H1 (cell line): ENCODE results near the gene ELMO1. TPM values are rescaled to one million over a fixed set of nuclear protein-coding genes. Genes with fewer than 3 reads are reported as not detected.

Source experiments
- CHD1 ChIP-seq: IDR thresholded peaks from 2 replicates; pipeline ENCODE4 v1.6.1; 2012; ENCODE audit warnings: low read depth, low read length, improper control_type of control experiment
- CTBP2 ChIP-seq: IDR thresholded peaks from 2 replicates; pipeline ENCODE4 v1.7.0; 2011; ENCODE audit warnings: borderline replicate concordance, mild to moderate bottlenecking, moderate library complexity, mixed read lengths, low read length; ENCODE audit not compliant: insufficient read depth, insufficient read length
- polyA plus RNA-seq, 7 experiments: library from polyadenylated mRNA; depleted of rRNA in 3 of 7; stranded (reverse) in 5 of 7; unstranded in 2 of 7; fragments of >200 nt in 5 of 7; fragments of 200-250 nt in 2 of 7; gene quantifications; 1 replicate in 5 of 7; 2 replicates in 1 of 7; 4 replicates in 1 of 7; pipeline versions ENCODE4 v1.2.1 to v1.2.3, GENCODE V29; 2011 to 2013; ENCODE audit warnings: missing spikeins in 2 of 7, mixed read lengths in 2 of 7
- total RNA-seq: library from RNA; stranded (reverse); fragmentation: NEBNext Ultra II Directional; extraction: Animal tissue kit (Norgen Biotek cat#: 25700); gene quantifications from 2 replicates; pipeline ENCODE4 v1.2.1, GENCODE V29; 2021
- TF ChIP-seq, protein P1 (sequence below): IDR thresholded peaks from 2 replicates; pipeline ENCODE4 v1.6.1; 2011; ENCODE audit warnings: low read depth, mild to moderate bottlenecking, low read length; ENCODE audit not compliant: insufficient read depth

The ELMO1 gene
- total and polyA plus RNA-seq, 2 of the 8 experiments (the other 6 are each of a cell fraction or from before 2014, with no cell fraction given): 18.4 to 21.0 TPM

DNA sequence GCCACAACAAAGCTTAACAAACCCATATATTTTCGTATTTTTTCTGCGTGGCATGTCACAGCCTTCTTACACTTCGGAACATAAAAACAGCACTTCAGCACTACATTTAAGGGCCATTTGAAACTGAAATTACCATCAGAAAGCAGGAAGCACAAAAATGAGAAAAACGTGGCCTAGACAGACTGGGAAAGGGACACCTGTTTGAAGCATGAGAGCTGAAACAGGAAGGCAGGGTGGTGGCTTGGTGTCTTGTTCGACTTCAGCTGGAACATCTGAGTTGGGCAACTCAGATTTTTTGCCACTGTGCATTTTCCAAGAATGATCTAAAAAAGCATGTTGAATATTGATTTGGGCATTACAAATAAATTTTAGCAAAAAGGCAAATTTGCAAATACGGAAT is 243.2 kb downstream of the ELMO1 start (continued):
- TF ChIP-seq, protein P1, sequence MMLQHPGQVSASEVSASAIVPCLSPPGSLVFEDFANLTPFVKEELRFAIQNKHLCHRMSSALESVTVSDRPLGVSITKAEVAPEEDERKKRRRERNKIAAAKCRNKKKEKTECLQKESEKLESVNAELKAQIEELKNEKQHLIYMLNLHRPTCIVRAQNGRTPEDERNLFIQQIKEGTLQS: no peak
- TF ChIP-seq CTBP2 (no peak), CHD1 (no peak)
